K562 (cell line): Measurements from ENCODE around the gene ZNF761. TPM values are rescaled to one million over a fixed set of nuclear protein-coding genes. Genes with fewer than 3 reads are reported as not detected.

ENCODE experiments used
- CBFA2T2 ChIP-seq: fragments of 450-650 bp; conservative IDR thresholded peaks from 2 replicates; pipeline ENCODE4 v1.6.1; 2017; ENCODE audit warnings: mild to moderate bottlenecking
- ELF2 ChIP-seq: fragments of 250-450 bp; sonication (Bioruptor Pico); IDR thresholded peaks from 2 replicates; pipeline ENCODE4 v1.5.0; 2021; ENCODE audit warnings: mild to moderate bottlenecking
- ELF4 ChIP-seq: fragments of 450-650 bp; formaldehyde crosslinking; IDR thresholded peaks from 2 replicates; pipeline ENCODE4 v1.4.0; 2022; ENCODE audit warnings: missing genetic modification characterization
- FOXA3 ChIP-seq, 2 experiments: fragments of 450-650 bp in 1 of 2; sonication (generic) in 1 of 2; formaldehyde crosslinking; IDR thresholded peaks in 1 of 2; conservative IDR thresholded peaks in 1 of 2; 2 replicates each; pipeline versions ENCODE4 v1.4.0 to v1.8.0; 2020 to 2022; ENCODE audit warnings: mild to moderate bottlenecking in 2 of 2, missing genetic modification reagents in 1 of 2
- FOXK1 ChIP-seq: sonication (generic); formaldehyde crosslinking; IDR thresholded peaks from 2 replicates; pipeline ENCODE4 v1.8.0; 2022; ENCODE audit warnings: missing genetic modification reagents, mild to moderate bottlenecking, borderline replicate concordance
- HDAC2 ChIP-seq: fragments of 450-650 bp; IDR thresholded peaks from 2 replicates; pipeline ENCODE4 v1.6.1; 2016; ENCODE audit warnings: mild to moderate bottlenecking
- HMG20A ChIP-seq: fragments of 450-650 bp; formaldehyde crosslinking; conservative IDR thresholded peaks from 2 replicates; pipeline ENCODE4 v1.4.0; 2020; ENCODE audit warnings: mild to moderate bottlenecking, mixed read lengths
- HNRNPL ChIP-seq: fragments of 200-400 bp; formaldehyde crosslinking; IDR thresholded peaks from 2 replicates; pipeline ENCODE4 v1.6.1; 2017; ENCODE audit warnings: low read depth, mild to moderate bottlenecking, low read length
- L3MBTL2 ChIP-seq: fragments of 450-650 bp; IDR thresholded peaks from 2 replicates; pipeline ENCODE4 v1.6.1; 2016; ENCODE audit warnings: mild to moderate bottlenecking, moderate library complexity
- MXI1 ChIP-seq: IDR thresholded peaks from 2 replicates; pipeline ENCODE4 v1.6.1; 2011; ENCODE audit warnings: low read depth, mild to moderate bottlenecking, improper control_type of control experiment, low read length
- MYC ChIP-seq, 2 experiments: fragments of 250-450 bp in 1 of 2; sonication (Bioruptor Pico) in 1 of 2; IDR thresholded peaks; 2 replicates each; pipeline versions ENCODE4 v1.5.1 to v1.6.1; 2012 to 2021; ENCODE audit warnings: low read depth in 2 of 2, borderline replicate concordance in 1 of 2, improper control_type of control experiment in 1 of 2, low read length in 1 of 2, mild to moderate bottlenecking in 1 of 2, moderate library complexity in 1 of 2
- NFRKB ChIP-seq: fragments of 450-650 bp; IDR thresholded peaks from 2 replicates; pipeline ENCODE4 v1.6.1; 2016; ENCODE audit warnings: low read depth
- NRF1 ChIP-seq, 2 experiments: fragments of 450-650 bp; IDR thresholded peaks in 1 of 2; conservative IDR thresholded peaks in 1 of 2; 2 replicates each; pipeline ENCODE4 v1.6.1; 2014; ENCODE audit warnings: mild to moderate bottlenecking in 2 of 2
- POLR2B ChIP-seq: fragments of 450-650 bp; IDR thresholded peaks from 2 replicates; pipeline ENCODE4 v1.6.1; 2018; ENCODE audit warnings: low read depth; ENCODE audit not compliant: partially characterized antibody
- SIX5 ChIP-seq, 2 experiments: IDR thresholded peaks; 2 replicates each; pipeline ENCODE4 v1.6.1; 2011; ENCODE audit warnings: low read length in 2 of 2, borderline replicate concordance in 1 of 2, low read depth in 1 of 2, mild to moderate bottlenecking in 1 of 2, moderate library complexity in 1 of 2; ENCODE audit not compliant: insufficient read depth in 1 of 2
- SOX6 ChIP-seq: fragments of 450-650 bp; IDR thresholded peaks from 2 replicates; pipeline ENCODE4 v1.6.1; 2014; ENCODE audit warnings: mild to moderate bottlenecking
- TCF3 ChIP-seq: sonication (generic); formaldehyde crosslinking; IDR thresholded peaks from 2 replicates; pipeline ENCODE4 v1.4.0; 2020; ENCODE audit warnings: mild to moderate bottlenecking, missing genetic modification reagents
- TCF7 ChIP-seq: sonication (generic); IDR thresholded peaks from 2 replicates; pipeline ENCODE4 v1.6.1; 2016; ENCODE audit warnings: antibody characterized with exemption, borderline replicate concordance
- THRAP3 ChIP-seq: fragments of 450-650 bp; IDR thresholded peaks from 2 replicates; pipeline ENCODE4 v1.6.1; 2016; ENCODE audit warnings: mild to moderate bottlenecking, inconsistent platforms, borderline replicate concordance
- ZBTB34 ChIP-seq: fragments of 250-450 bp; sonication (Bioruptor Pico); IDR thresholded peaks from 2 replicates; pipeline ENCODE4 v1.8.0; 2021; ENCODE audit warnings: mild to moderate bottlenecking, moderate library complexity
- ZEB2 ChIP-seq: fragments of 450-650 bp; IDR thresholded peaks from 2 replicates; pipeline ENCODE4 v1.6.1; 2016
- ZNF146 ChIP-seq: IDR thresholded peaks from one replicate; pipeline ENCODE4 v1.6.1; 2018; ENCODE audit warnings: missing compliant biosample characterization; ENCODE audit not compliant: unreplicated experiment
- ZNF184 ChIP-seq: sonication (generic); formaldehyde crosslinking; IDR thresholded peaks from 2 replicates; pipeline ENCODE4 v1.5.0; 2020; ENCODE audit warnings: missing genetic modification reagents
- ZNF239 ChIP-seq: fragments of 250-450 bp; sonication (Bioruptor Pico); IDR thresholded peaks from 2 replicates; pipeline ENCODE4 v1.4.0; 2020; ENCODE audit warnings: mild to moderate bottlenecking
- ZNF444 ChIP-seq: fragments of 250-450 bp; sonication (Bioruptor Pico); IDR thresholded peaks from 2 replicates; pipeline ENCODE4 v1.4.0; 2020; ENCODE audit warnings: mild to moderate bottlenecking, moderate library complexity
- polyA plus RNA-seq, 8 experiments: library from polyadenylated mRNA; depleted of rRNA in 4 of 8; stranded (reverse) in 5 of 8; unstranded in 3 of 8; fragments of >200 nt; fragmentation: Nextera tagmentation in 2 of 8; fragmentation: Illumina TruSeq in 1 of 8; extraction: Ambion mirVana in 2 of 8; extraction: Trizol in 1 of 8; gene quantifications; 2 replicates each; pipeline versions ENCODE4 v1.2.1 to v1.2.3, GENCODE V29; 2011 to 2014; ENCODE audit warnings: inconsistent platforms in 1 of 8, missing spikeins in 1 of 8
- total RNA-seq, 7 experiments: library from RNA; depleted of rRNA in 6 of 7; stranded (reverse); fragments of >200 nt in 6 of 7; fragmentation: Illumina TruSeq in 2 of 7; extraction: Trizol in 2 of 7; gene quantifications; 2 replicates each; pipeline versions ENCODE4 v1.2.1 to v1.2.3, GENCODE V29; 2011 to 2021; ENCODE audit warnings: low replicate concordance in 1 of 7
- TF ChIP-seq, protein P1 (sequence below): fragments of 450-650 bp; IDR thresholded peaks from 2 replicates; pipeline ENCODE4 v1.7.0; 2016; ENCODE audit warnings: borderline replicate concordance
- TF ChIP-seq, protein P2 (sequence below), 2 experiments: fragments of 250-450 bp in 1 of 2; fragments of 450-650 bp in 1 of 2; sonication (Bioruptor Pico) in 1 of 2; IDR thresholded peaks; 2 replicates each; pipeline versions ENCODE4 v1.6.1 to v1.8.0; 2016 to 2021; ENCODE audit warnings: mild to moderate bottlenecking in 2 of 2, moderate library complexity in 2 of 2, missing compliant biosample characterization in 1 of 2, missing genetic modification characterization in 1 of 2

The ZNF761 gene
- total and polyA plus RNA-seq, 9 of the 15 experiments (the other 6 are each of a cell fraction or from before 2014, with no cell fraction given), result 10.3 to 30.2 (median 17.0) TPM

DNA sequence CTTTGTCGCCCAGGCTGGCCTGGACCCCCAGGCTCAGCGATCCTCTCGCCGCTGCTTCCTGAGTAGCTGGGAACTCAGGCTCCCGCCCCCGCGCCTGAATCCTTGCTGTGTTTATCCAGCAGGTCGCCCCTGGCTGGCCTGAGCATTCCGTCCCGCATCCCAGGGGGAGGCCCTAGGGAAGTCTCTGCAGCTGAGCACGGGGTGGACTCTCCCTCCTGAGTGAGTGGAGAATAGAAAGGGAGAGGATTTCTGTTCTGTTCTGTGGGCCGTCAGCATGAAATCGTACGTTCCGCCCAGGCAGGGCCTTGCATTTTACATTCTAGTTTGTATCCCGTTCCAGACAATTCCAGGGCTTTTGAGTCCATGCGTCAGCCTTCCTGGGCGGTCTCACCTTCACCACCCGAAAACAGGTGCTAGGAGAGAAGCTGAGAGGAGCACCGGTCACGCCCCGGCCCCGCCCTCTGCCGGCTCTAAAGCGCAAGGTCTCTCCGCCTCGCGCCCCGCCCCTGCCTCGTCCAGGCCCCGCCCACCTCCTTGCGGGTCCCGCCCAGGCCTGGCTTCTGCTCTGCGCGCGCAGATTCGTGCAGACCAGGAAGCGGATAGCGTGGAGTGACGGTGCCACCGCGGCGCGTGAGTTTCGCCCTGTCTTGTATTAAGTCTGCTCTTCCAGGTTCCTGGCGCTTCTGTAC is at the start of gene ZNF761 (continued):
- TF ChIP-seq, protein P1, sequence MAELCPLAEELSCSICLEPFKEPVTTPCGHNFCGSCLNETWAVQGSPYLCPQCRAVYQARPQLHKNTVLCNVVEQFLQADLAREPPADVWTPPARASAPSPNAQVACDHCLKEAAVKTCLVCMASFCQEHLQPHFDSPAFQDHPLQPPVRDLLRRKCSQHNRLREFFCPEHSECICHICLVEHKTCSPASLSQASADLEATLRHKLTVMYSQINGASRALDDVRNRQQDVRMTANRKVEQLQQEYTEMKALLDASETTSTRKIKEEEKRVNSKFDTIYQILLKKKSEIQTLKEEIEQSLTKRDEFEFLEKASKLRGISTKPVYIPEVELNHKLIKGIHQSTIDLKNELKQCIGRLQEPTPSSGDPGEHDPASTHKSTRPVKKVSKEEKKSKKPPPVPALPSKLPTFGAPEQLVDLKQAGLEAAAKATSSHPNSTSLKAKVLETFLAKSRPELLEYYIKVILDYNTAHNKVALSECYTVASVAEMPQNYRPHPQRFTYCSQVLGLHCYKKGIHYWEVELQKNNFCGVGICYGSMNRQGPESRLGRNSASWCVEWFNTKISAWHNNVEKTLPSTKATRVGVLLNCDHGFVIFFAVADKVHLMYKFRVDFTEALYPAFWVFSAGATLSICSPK, result no peak
- TF ChIP-seq ZNF444 (CRISPR knock-in tag) (no peak), FOXA3 (CRISPR knock-in tag; conservative IDR thresholded peaks at IDR 0.05 in 1 of 2, IDR thresholded peaks at IDR 0.05 in 1 of 2) (no peak), ZEB2 (no peak), HNRNPL (no peak), HDAC2 (no peak), ELF4 (CRISPR knock-in tag) (no peak; the same call in 1 of the 2 replicates), MXI1 (0 out of 2 replicates have a peak, but pooled peaks have one; percentile 42), CBFA2T2 (no peak), FOXK1 (CRISPR knock-in tag) (no peak), SIX5 (IDR thresholded peaks at IDR 0.05; ENCODE audit: borderline replicate concordance in 1 of 2, insufficient read depth in 1 of 2, low read depth in 1 of 2, low read length in 2 of 2) (no peak), ZNF146 (CRISPR knock-in tag) (no peak), MYC (IDR thresholded peaks at IDR 0.05; ENCODE audit: low read depth, low read length) (peak; percentile 78), MYC (CRISPR knock-in tag; IDR thresholded peaks at IDR 0.05; ENCODE audit: borderline replicate concordance, low read depth) (no peak), ZNF184 (CRISPR knock-in tag) (no peak), THRAP3 (no peak), ELF2 (CRISPR knock-in tag) (peak; percentile 92), TCF7 (no peak), SOX6 (0 out of 2 replicates have a peak, but pooled peaks have one; percentile 11), NFRKB (no peak), NRF1 (conservative IDR thresholded peaks at IDR 0.05 in 1 of 2, IDR thresholded peaks at IDR 0.05 in 1 of 2) (peak; percentile 92 to 94), L3MBTL2 (peak; percentile 55; the same call in 1 of the 2 replicates), TCF3 (CRISPR knock-in tag) (no peak), ZBTB34 (CRISPR knock-in tag) (no peak), HMG20A (CRISPR knock-in tag) (no peak), ZNF239 (no peak), POLR2B (peak; percentile 87)
- TF ChIP-seq, protein P2, sequence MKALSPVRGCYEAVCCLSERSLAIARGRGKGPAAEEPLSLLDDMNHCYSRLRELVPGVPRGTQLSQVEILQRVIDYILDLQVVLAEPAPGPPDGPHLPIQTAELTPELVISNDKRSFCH (CRISPR knock-in tag; IDR thresholded peaks at IDR 0.05), result no peak
- TF ChIP-seq, protein P2 (tag; IDR thresholded peaks at IDR 0.05), result no peak
